Skin epidermis (tissue), 12 donors: Measurements from ENCODE around the gene MEAF6.
A peak's percentile ranks its signal among the peaks of the same experiment; 100 is the strongest.

Source experiments
- H3K27ac ChIP-seq, 21 experiments: fragments of 200-600 bp; sonication (generic) in 11 of 21; one replicate each; pipeline ENCODE4 v1.5.0; 2020; ENCODE audit warnings: mild to moderate bottlenecking in 3 of 21, inconsistent platforms in 2 of 21, moderate library complexity in 2 of 21
- H3K4me3 ChIP-seq, 7 experiments: fragments of 200-600 bp; sonication (generic) in 2 of 7; one replicate each; pipeline ENCODE4 v1.5.0; 2020; ENCODE audit warnings: inconsistent platforms in 2 of 7, mild to moderate bottlenecking in 2 of 7, moderate library complexity in 1 of 7

MEAF6 gene

DNA sequence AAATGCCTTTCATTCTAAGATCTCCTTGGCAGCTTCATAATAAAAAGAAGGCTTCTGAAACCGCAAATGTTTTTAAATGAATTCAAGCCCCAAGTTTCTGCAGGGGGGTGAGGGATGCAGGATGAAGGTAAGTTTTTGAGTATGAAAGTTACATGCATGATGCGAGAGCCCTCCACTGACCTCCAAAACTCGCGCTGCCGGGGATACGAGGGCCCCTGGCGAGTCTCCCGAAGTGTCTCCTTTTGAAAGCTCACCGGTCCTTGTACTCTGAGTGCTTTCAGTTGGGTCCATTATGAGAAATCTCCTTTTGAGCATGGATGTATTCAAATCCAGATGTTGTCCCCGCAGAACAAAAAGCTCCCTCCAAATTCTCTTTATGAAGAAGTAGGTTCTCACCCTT lies 59.0 kb downstream of the MEAF6 start:
- peak overlapping the region in 1 of 7 experiments; percentile 13 for H3K4me3 ChIP-seq
- peak overlapping the region in 13 of 21 experiments; percentile 9 to 83 (median 34) for H3K27ac ChIP-seq

DNA sequence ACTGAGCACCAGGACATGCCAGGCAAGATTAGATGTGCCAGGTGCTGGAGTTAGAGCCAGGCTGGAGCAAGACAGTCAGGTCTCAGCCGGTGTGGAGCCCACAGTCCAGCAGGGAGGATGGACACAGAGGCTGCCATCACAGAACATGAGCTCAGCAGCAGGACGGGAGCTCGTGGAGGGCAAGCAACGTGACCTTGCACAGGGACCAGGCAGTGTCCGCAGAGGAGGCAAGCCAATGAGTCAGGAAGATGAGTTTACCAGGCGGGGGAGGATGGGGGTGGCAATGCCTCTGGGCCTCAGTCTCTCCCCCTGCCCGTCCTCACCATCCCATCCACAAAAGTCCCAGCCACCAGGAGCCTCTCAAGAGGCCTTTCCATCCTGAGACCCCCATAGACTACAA lies 60.9 kb downstream of the MEAF6 start:
- Histone ChIP-seq H3K27ac (peak overlapping the region in 4 of 21 experiments; percentile 13 to 83 (median 60)), H3K4me3 (no peak overlapping the region)

DNA sequence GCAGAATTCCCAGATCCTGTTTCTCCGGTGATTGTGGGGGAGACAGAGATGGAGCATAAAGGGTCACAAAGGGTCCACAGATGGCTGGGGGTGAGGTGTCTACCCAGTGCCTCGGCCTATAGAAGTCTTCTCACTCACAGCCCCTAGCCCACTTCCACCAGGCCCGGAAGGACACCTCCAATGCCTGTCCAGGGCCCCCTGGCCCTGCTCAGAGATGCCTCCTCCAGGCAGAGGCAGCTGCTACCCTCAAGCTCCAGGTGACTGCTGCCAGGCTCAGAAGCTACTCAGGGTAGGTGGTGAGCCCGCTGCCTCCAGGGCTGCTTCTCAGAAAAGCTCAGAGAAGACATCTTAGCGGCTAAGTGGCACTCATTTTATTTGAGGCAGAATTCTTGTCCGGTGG lies 62.1 kb downstream of the MEAF6 start:
- Histone ChIP-seq H3K27ac (no peak overlapping the region), H3K4me3 (no peak overlapping the region)

DNA sequence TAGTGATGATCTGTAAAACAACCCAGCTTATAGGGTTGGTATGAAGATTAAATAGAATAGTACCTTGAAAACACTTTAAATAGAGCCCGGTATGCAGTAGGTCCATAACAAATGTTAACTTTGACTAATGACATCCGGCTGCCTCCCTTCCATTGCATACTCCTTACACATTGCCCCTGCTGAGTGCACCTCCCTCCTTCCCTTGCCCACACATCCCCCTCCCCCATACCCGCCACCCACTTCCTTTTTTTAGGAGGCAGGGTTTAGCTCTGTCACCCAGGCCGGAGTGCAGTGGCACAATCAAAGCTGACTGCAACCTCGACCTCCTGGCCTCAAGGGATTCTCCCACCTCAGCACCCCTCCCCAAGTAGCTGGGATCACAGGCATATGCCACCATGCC lies 64.6 kb downstream of the MEAF6 start:
- peak overlapping the region in 1 of 21 experiments; percentile 83 for H3K27ac ChIP-seq
- no peak overlapping the region for H3K4me3 ChIP-seq

DNA sequence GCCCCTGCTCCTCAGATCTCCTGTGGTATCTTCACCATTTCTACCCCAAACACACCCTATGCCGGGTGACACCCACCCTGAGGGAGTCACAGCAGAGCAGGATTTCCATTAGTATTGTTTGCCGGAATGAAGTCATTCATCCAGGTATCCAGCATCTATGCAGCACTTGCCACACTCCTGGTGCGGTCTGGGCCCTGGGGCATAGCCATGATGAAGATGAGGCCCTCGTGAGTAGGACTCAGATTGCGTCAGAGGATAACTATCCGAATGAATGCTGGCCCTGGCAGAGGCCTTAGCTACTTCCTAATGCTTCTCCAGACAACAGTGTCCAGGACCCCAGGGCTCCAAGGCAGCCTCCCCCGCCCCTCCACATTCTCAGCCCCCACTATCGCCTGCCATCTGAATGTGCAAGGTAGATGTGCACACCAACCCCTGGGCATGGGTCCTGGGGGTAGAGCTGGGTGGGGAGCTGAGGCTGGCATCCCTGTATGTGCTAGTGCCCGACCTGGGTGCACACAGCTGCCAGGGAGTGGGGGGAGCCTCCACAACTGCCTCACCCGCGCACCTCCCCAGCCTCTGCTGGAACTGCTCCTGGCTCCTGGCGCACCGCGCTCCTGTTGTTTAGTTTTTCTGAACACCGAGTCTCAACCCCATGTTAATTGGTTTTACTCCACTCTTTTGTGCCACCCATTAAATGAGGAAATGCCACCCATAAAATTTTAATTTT lies 65.7 kb downstream of the MEAF6 start:
- H3K4me3 ChIP-seq = no peak overlapping the region
- H3K27ac ChIP-seq = peak overlapping the region in 3 of 21 experiments; percentile 16 to 83 (median 40)

DNA sequence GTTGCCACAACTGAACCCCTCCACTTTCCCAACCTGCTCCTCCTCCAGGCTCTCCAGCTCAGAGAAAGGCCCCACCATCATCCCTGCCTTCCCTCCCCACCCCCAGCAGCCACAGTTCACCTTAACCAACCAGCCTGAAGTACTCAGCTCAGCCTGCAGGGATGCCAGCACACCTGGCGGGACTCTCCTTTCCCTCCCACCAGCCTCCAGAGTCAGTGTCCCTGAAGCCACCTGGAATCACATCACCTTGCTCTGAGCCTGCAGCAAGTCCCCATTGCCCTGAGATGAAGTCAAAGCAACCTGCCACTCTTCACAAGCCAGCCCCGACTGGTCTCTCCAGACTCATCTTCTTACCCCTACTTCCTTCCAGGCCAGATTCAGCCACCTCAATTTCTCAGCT lies 66.4 kb downstream of the MEAF6 start:
- no peak overlapping the region for H3K4me3 ChIP-seq
- peak overlapping the region in 2 of 21 experiments; percentile 40 to 81 for H3K27ac ChIP-seq

DNA sequence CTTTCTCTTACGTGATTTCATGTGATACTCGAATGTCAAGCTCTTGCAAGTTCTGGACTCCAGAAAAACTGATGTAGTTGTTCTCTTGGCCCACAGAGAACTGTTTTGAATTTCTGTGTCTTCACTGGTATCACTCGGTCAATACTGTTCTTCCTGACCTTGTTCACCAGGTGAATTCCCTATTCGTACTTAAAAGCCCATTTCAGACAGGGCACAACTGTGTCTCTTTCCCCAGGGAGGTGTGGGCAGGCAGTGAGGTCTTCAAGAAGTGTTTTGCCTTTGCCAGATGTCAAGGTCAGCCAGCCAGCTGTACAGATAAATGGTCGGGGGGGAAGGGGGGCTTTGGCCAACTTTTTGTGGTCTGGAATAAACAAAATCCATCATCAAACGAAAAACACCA lies 67.7 kb downstream of the MEAF6 start:
- no peak overlapping the region for H3K27ac ChIP-seq

DNA sequence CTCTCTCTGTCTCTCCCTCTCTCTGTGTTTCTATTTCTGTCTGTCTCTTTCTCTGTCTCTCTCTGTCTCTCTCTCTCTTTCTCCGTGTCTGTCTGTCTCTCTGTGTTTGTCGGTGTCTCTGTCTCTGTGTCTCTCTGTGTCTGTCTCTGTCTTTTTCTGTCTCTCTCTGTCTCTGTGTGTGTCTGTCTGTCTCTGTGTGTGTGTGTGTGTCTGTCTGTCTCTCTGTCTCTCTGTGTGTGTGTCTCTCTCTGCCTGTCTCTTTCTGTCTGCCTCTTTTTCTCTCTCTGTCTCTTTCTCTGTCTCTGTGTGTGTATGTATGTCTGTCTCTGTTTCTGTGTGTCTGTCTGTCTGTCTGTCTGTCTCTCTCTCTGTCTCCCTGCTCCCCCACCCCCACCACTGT lies 71.9 kb downstream of the MEAF6 start:
- no peak overlapping the region for H3K4me3 ChIP-seq
- H3K27ac ChIP-seq = no peak overlapping the region

More for the DNA sequence above, 67.7 kb downstream of the MEAF6 start:
- H3K4me3 ChIP-seq = no peak overlapping the region
